Mesenchymal stem cell (in vitro differentiated cells and primary cell): ENCODE results near the gene AOPEP.

Source experiments
- DNase-seq: peaks from one replicate; pipeline ENCODE4 v3.0.0-alpha.2; 2013
- H2AFZ ChIP-seq: one replicate; pipeline ENCODE4 v1.6.1; 2013; ENCODE audit warnings: low read depth, mild to moderate bottlenecking, control low read depth, inconsistent platforms, low read length, moderate library complexity
- H2AK5ac ChIP-seq: 2 replicates; pipeline ENCODE4 v1.6.1; 2013; ENCODE audit warnings: low read length, moderate library complexity, mild to moderate bottlenecking, inconsistent platforms; ENCODE audit not compliant: severe bottlenecking
- H2BK120ac ChIP-seq: one replicate; pipeline ENCODE4 v1.6.1; 2013; ENCODE audit warnings: low read depth, mild to moderate bottlenecking, inconsistent platforms, low read length, moderate library complexity
- H2BK12ac ChIP-seq, 2 experiments: one replicate each; pipeline ENCODE4 v1.6.1; 2013; ENCODE audit warnings: inconsistent platforms in 2 of 2, low read length in 2 of 2, mild to moderate bottlenecking in 2 of 2, moderate library complexity in 2 of 2, control low read depth in 1 of 2
- H2BK15ac ChIP-seq: one replicate; pipeline ENCODE4 v1.6.1; 2013; ENCODE audit warnings: mild to moderate bottlenecking, low read depth, inconsistent platforms; ENCODE audit not compliant: poor library complexity, severe bottlenecking
- H2BK5ac ChIP-seq: 2 replicates; pipeline ENCODE4 v1.6.1; 2013; ENCODE audit warnings: low read depth, mild to moderate bottlenecking, low read length, control low read depth, inconsistent platforms; ENCODE audit not compliant: poor library complexity, severe bottlenecking
- H3K14ac ChIP-seq, 2 experiments: one replicate each; pipeline ENCODE4 v1.6.1; 2013; ENCODE audit warnings: inconsistent platforms in 2 of 2, low read length in 2 of 2, control low read depth in 1 of 2, mild to moderate bottlenecking in 1 of 2, moderate library complexity in 1 of 2
- H3K18ac ChIP-seq, 2 experiments: one replicate each; pipeline ENCODE4 v1.6.1; 2013; ENCODE audit warnings: inconsistent platforms in 2 of 2, low read length in 2 of 2, control low read depth in 1 of 2, low read depth in 1 of 2, mild to moderate bottlenecking in 1 of 2
- H3K23ac ChIP-seq, 2 experiments: one replicate each; pipeline ENCODE4 v1.6.1; 2013; ENCODE audit warnings: inconsistent platforms in 2 of 2, low read length in 2 of 2, mild to moderate bottlenecking in 2 of 2, moderate library complexity in 2 of 2, control low read depth in 1 of 2
- H3K27ac ChIP-seq: 2 replicates; pipeline ENCODE4 v1.5.1; 2013; ENCODE audit warnings: mild to moderate bottlenecking, moderate library complexity, low read length, control low read depth, inconsistent platforms; ENCODE audit not compliant: poor library complexity, severe bottlenecking
- H3K27me3 ChIP-seq, 2 experiments: 2 replicates each; pipeline versions ENCODE4 v1.6.1 to v1.7.0; 2013; ENCODE audit warnings: low read length in 2 of 2, mild to moderate bottlenecking in 2 of 2, moderate library complexity in 2 of 2, control low read depth in 1 of 2, inconsistent platforms in 1 of 2; ENCODE audit not compliant: control insufficient read depth in 1 of 2, insufficient read depth in 1 of 2
- H3K36me3 ChIP-seq, 2 experiments: 2 replicates each; pipeline versions ENCODE4 v1.6.1 to v1.7.0; 2013; ENCODE audit warnings: low read length in 2 of 2, control low read depth in 1 of 2, inconsistent platforms in 1 of 2, low read depth in 1 of 2, mild to moderate bottlenecking in 1 of 2; ENCODE audit not compliant: insufficient read depth in 2 of 2, control insufficient read depth in 1 of 2
- H3K4ac ChIP-seq, 2 experiments: one replicate each; pipeline ENCODE4 v1.6.1; 2013; ENCODE audit warnings: inconsistent platforms in 2 of 2, low read length in 2 of 2, mild to moderate bottlenecking in 2 of 2, moderate library complexity in 2 of 2, control low read depth in 1 of 2, low read depth in 1 of 2
- H3K4me1 ChIP-seq: 2 replicates; pipeline ENCODE4 v1.6.1; 2013; ENCODE audit warnings: low read depth, low read length, control low read depth; ENCODE audit not compliant: control insufficient read depth, insufficient read depth
- H3K4me2 ChIP-seq: 2 replicates; pipeline ENCODE4 v1.6.1; 2013; ENCODE audit warnings: low read length, mild to moderate bottlenecking, inconsistent platforms; ENCODE audit not compliant: poor library complexity, severe bottlenecking
- H3K4me3 ChIP-seq, 2 experiments: 2 replicates each; pipeline versions ENCODE4 v1.5.1 to v1.7.0; 2013; ENCODE audit warnings: low read length in 2 of 2, mild to moderate bottlenecking in 2 of 2, control low read depth in 1 of 2, low read depth in 1 of 2; ENCODE audit not compliant: insufficient read depth in 1 of 2
- H3K79me1 ChIP-seq: replicated peaks from 2 replicates; pipeline ENCODE4 v1.6.1; 2013; ENCODE audit warnings: mild to moderate bottlenecking, control low read depth, low read length, inconsistent platforms; ENCODE audit not compliant: poor library complexity, severe bottlenecking
- H3K9ac ChIP-seq: 2 replicates; pipeline ENCODE4 v1.7.0; 2013; ENCODE audit warnings: mild to moderate bottlenecking, low read length, moderate library complexity
- H3K9me3 ChIP-seq: 2 replicates; pipeline ENCODE4 v1.7.0; 2013; ENCODE audit warnings: mild to moderate bottlenecking, low read length; ENCODE audit not compliant: control insufficient read depth
- H4K8ac ChIP-seq: one replicate; pipeline ENCODE4 v1.6.1; 2013; ENCODE audit warnings: inconsistent platforms, mild to moderate bottlenecking, low read length, moderate library complexity
- H4K91ac ChIP-seq: one replicate; pipeline ENCODE4 v1.6.1; 2013; ENCODE audit warnings: mild to moderate bottlenecking, low read length, inconsistent platforms
- WGBS: methylation state at CpG from one replicate; pipeline ENCODE4 v1.1.7; 2013; ENCODE audit warnings: mixed read lengths; 5-methylcytosine and 5-hydroxymethylcytosine counted together

Gene AOPEP

DNA sequence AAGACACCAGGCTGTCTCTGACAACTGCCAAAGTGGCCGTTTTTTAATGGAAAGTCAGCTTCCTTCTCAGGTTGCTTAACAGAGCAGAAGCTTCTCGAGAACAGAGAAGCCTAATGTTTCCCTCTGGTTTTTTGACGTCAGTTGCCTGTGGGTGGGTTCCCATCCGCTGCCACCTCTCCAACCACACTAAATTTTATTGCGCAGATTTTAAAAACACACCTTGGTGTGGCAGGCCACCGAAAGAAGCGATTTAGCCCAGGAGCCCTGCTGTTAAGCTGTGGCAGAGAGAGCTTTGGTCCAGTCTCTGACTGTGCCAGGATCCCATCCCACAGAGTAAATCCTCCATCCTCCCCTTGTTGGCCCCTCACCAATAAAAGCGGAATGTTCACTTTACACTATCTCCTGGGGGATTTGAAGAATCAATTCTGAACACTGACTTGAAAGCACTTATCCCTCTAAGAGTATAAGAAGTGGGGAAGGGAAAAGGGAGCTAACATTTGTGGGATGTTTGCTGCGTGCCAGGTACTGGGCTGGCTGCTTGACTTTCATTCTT is 181.6 kb downstream of the AOPEP start:
- H3K9me3 ChIP-seq = no peaks in the 10 kb centered on the region
- no peak for DNase-seq
- no peak overlapping the region for H3K14ac ChIP-seq
- peaks cover 27% of the 10 kb centered on the region for H3K4me1 ChIP-seq
- H2BK12ac ChIP-seq = no peak overlapping the region
- peak overlapping the region; percentile 76 for H2AK5ac ChIP-seq
- no peak overlapping the region for H3K23ac ChIP-seq
- no peak overlapping the region for H3K9ac ChIP-seq
- H2BK15ac ChIP-seq = no peak overlapping the region
- H3K4ac ChIP-seq = no peak overlapping the region
- no peaks in the 10 kb centered on the region for H3K27me3 ChIP-seq
- H3K36me3 ChIP-seq = peaks cover 0 to 4% of the 10 kb centered on the region in 2 experiments
- no peak overlapping the region for H3K18ac ChIP-seq
- no peak overlapping the region for H4K8ac ChIP-seq
- no peak overlapping the region for H2AFZ ChIP-seq
- H3K4me2 ChIP-seq = no peak overlapping the region
- H3K4me3 ChIP-seq = no peak overlapping the region
- 86% methylated on average over 7 of the region's 9 CpGs for WGBS
- peak overlapping the region; percentile 1 for H2BK5ac ChIP-seq
- no peak overlapping the region for H2BK120ac ChIP-seq
- H4K91ac ChIP-seq = no peak overlapping the region
- peak overlapping the region; percentile 22 for H3K27ac ChIP-seq
- H3K79me1 ChIP-seq = peaks cover 17% of the 10 kb centered on the region

DNA sequence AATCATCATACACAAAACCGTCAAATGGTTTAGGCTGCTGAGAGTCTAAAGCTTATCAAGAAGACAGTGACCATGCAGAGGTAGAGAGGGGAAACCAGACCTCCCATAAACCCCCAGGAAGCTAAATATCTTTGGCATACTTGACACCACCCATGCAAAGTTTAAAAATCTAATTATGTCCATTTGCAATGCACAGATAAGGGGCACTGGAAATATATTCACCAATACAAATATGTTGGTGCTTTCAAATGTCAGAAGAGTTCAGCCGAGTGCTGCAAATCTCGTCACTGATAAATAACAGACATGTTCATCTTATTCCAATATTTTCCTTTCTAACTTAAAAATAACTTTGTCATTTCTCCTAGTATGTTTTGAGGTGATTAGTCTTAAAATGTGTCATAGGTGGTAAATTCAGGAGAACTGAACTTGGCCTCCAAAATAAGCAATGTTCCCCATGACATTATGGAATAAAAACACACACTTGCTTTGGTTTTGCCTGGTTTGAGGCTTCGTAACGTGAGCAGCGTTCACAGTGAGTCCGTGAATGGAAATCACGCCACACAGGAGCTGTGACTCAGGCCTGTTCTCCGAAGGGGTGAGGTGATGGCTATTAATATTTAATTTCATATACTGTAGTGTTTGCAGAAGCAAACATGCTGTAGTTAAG is 182.2 kb downstream of the AOPEP start:
- H3K27me3 ChIP-seq = no peaks in the 10 kb centered on the region
- H3K18ac ChIP-seq = no peak overlapping the region
- H3K9me3 ChIP-seq = no peaks in the 10 kb centered on the region
- no peak overlapping the region for H3K4me2 ChIP-seq
- no peak overlapping the region for H3K14ac ChIP-seq
- H2AFZ ChIP-seq = no peak overlapping the region
- no peak overlapping the region for H2BK12ac ChIP-seq
- peak overlapping the region; percentile 76 for H2AK5ac ChIP-seq
- no peak overlapping the region for H3K23ac ChIP-seq
- no peak overlapping the region for H2BK15ac ChIP-seq
- no peak overlapping the region for H3K9ac ChIP-seq
- H3K79me1 ChIP-seq = peaks cover 14% of the 10 kb centered on the region
- H2BK5ac ChIP-seq = no peak overlapping the region
- no peak overlapping the region for H3K4me3 ChIP-seq
- DNase-seq = no peak
- H3K36me3 ChIP-seq = peaks cover 0 to 4% of the 10 kb centered on the region in 2 experiments
- H4K91ac ChIP-seq = no peak overlapping the region
- H3K27ac ChIP-seq = peak overlapping the region; percentile 22
- no peak overlapping the region for H2BK120ac ChIP-seq
- no peak overlapping the region for H3K4ac ChIP-seq
- no peak overlapping the region for H4K8ac ChIP-seq
- H3K4me1 ChIP-seq = peaks cover 25% of the 10 kb centered on the region
- WGBS = 76% methylated on average over 8 of the region's 9 CpGs

DNA sequence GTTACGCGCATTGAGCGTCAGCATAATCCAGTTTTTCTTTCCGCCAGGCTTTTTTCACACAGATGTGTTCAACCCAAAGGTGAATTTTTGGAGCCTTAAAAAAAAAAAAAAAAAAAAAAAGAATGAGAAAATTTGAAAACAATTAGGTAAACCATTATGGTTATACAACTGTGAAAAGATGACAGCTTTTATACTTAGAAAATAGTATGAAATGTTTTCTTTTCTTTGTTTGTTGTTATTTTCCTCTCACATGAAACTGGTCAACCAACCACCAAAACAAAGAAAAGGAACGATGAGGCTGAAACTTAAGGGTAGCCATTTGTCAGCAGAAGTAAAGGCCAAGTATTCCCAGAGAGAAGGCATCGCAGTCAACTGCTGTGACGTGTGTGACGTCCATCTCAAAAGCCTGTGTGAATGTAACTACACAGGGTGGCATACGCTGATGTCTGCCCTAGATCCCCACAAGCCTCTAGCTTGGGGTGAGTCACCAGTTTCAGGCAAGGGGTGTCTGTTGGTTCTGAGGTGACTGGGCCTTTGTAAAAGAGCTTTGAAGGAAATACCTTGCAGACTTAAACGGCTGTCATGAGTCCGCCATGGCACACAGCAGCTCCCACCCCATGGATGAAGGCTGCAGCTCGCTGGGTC is 182.9 kb downstream of the AOPEP start:
- peaks cover 25% of the 10 kb centered on the region for H3K4me1 ChIP-seq
- H3K4me2 ChIP-seq = no peak overlapping the region
- no peak overlapping the region for H2AFZ ChIP-seq
- H4K91ac ChIP-seq = no peak overlapping the region
- no peak overlapping the region for H3K23ac ChIP-seq
- peaks cover 0 to 4% of the 10 kb centered on the region in 2 experiments for H3K36me3 ChIP-seq
- peak overlapping the region; percentile 92 for H3K27ac ChIP-seq
- DNase-seq = no peak
- no peak overlapping the region for H2BK120ac ChIP-seq
- peak overlapping the region in 1 of 2 experiments; percentile 15 for H2BK12ac ChIP-seq
- peaks cover 14% of the 10 kb centered on the region for H3K79me1 ChIP-seq
- 96% methylated on average over 12 of the region's 12 CpGs for WGBS
- H2BK5ac ChIP-seq = peak overlapping the region; percentile 67
- no peaks in the 10 kb centered on the region for H3K27me3 ChIP-seq
- H2BK15ac ChIP-seq = no peak overlapping the region
- H3K4ac ChIP-seq = no peak overlapping the region
- H3K9ac ChIP-seq = no peak overlapping the region
- H3K9me3 ChIP-seq = no peaks in the 10 kb centered on the region
- H4K8ac ChIP-seq = no peak overlapping the region
- H2AK5ac ChIP-seq = peak overlapping the region; percentile 77
- no peak overlapping the region for H3K4me3 ChIP-seq
- H3K14ac ChIP-seq = no peak overlapping the region
- no peak overlapping the region for H3K18ac ChIP-seq

DNA sequence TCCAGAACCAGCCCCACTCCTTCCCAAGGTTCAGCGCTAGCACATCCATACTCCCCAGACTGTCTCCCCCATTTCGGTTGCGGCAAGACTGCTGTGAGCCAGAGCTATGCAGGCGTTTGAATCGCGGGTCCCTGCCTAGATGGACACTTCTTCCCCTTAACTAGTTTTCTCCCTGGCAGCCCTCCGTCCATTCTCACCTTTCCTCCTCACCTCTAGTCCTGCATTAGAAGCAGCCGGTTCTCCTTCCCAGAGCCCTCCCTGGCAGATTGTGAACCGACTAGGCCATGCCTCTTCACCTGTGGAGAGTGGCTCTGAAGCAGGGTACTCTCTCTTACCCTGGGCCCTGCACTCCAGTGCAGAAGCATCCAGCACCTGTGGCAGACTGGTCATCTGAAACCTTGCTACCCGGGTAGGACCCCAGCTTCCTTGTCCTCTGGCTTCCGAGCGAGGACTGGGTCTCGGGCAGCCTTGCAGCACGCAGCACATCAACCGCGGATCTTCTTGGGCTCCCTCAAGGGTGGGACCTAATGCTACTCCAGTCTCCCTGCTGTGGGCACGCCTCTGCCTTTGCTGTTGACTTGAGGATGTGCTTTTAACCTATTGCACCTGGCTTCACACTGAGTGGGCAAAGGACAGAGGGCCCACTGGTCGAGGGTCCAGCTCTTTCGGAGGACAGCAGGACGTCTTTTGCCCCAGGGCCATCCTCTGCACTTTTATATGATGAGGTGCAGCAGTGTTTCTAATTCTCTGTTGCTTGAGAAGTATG is 183.6 kb downstream of the AOPEP start:
- Histone ChIP-seq H2BK120ac (no peak overlapping the region), H4K8ac (peak overlapping the region; percentile 67), H2BK12ac (peak overlapping the region in 1 of 2 experiments; percentile 47), H2BK15ac (no peak overlapping the region), H2AFZ (no peak overlapping the region), H3K27me3 (no peaks in the 10 kb centered on the region), H3K9me3 (no peaks in the 10 kb centered on the region), H2BK5ac (no peak overlapping the region), H4K91ac (peak overlapping the region; percentile 41), H3K4me3 (no peak overlapping the region), H3K79me1 (peaks cover 17% of the 10 kb centered on the region), H3K9ac (no peak overlapping the region), H3K4me2 (no peak overlapping the region), H3K4ac (peak overlapping the region in 1 of 2 experiments; percentile 15), H3K4me1 (peaks cover 28% of the 10 kb centered on the region), H3K23ac (no peak overlapping the region), H3K18ac (no peak overlapping the region), H3K36me3 (peaks cover 0 to 4% of the 10 kb centered on the region in 2 experiments), H3K14ac (no peak overlapping the region), H2AK5ac (peak overlapping the region; percentile 77), H3K27ac (peak overlapping the region; percentile 92)
- DNase-seq = no peak
- WGBS = 95% methylated on average over 20 of the region's 20 CpGs
